B cell (primary cell): ENCODE measurements around the gene ADORA2B. TPM values are rescaled to one million over a fixed set of nuclear protein-coding genes. Genes with fewer than 3 reads are reported as not detected.

Experiments used
- ATAC-seq: fragments of 200-7000 bp; cut with Tn5 transposase; one replicate; pipeline ENCODE4 v1.10.0; 2021; ENCODE audit warnings: low read depth, mild to moderate bottlenecking, moderate number of reproducible peaks, moderate library complexity
- CTCF ChIA-PET: fragments of 350-600 bp; sonication (Branson Sonifier 250); formaldehyde crosslinking; loops from one replicate; lab custom pipeline; 2021; ENCODE audit warnings: antibody characterized with exemption, inconsistent platforms; lab: Charles Lee
- POLR2A ChIA-PET: fragments of 350-600 bp; sonication (Branson Sonifier 250); formaldehyde crosslinking; loops from one replicate; lab custom pipeline; 2021; ENCODE audit warnings: antibody characterized with exemption; lab: Charles Lee
- DNase-seq: peaks from one replicate; pipeline ENCODE4 v3.0.0; 2013
- H2AFZ ChIP-seq: 2 replicates; pipeline ENCODE4 v1.6.1; 2012; ENCODE audit warnings: mild to moderate bottlenecking, low read depth, low read length; ENCODE audit not compliant: insufficient read depth, poor library complexity, severe bottlenecking
- H3K27ac ChIP-seq, 2 donors: 1 replicate in 1 of 2; 2 replicates in 1 of 2; pipeline ENCODE4 v1.5.1; 2012 to 2013; ENCODE audit warnings: low read length in 2 of 2, mild to moderate bottlenecking in 2 of 2, moderate library complexity in 1 of 2
- H3K27me3 ChIP-seq, 4 experiments: fragments of 200-600 bp in 1 of 4; sonication (generic) in 1 of 4; replicated peaks in 1 of 4; 1 replicate in 2 of 4; 2 replicates in 2 of 4; pipeline versions ENCODE4 v1.6.1 to v1.7.0; 2013 to 2016; ENCODE audit warnings: low read length in 3 of 4, mild to moderate bottlenecking in 2 of 4, mixed read lengths in 1 of 4, moderate library complexity in 1 of 4; ENCODE audit not compliant: insufficient read depth in 4 of 4, control insufficient read depth in 3 of 4; ENCODE audit errors: control extremely low read depth in 1 of 4
- H3K36me3 ChIP-seq, 2 experiments: replicated peaks in 1 of 2; 1 replicate in 1 of 2; 2 replicates in 1 of 2; pipeline versions ENCODE4 v1.6.1 to v1.7.1; 2013; ENCODE audit warnings: low read length in 1 of 2; ENCODE audit not compliant: insufficient read depth in 2 of 2, control insufficient read depth in 1 of 2; ENCODE audit errors: control extremely low read depth in 1 of 2, extremely low read depth in 1 of 2
- H3K4me1 ChIP-seq, 2 donors: fragments of 200-600 bp in 1 of 2; sonication (generic) in 1 of 2; 1 replicate in 1 of 2; 2 replicates in 1 of 2; pipeline versions ENCODE4 v1.5.1 to v1.6.1; 2013 to 2017; ENCODE audit warnings: low read length in 2 of 2; ENCODE audit not compliant: control insufficient read depth in 2 of 2, insufficient read depth in 2 of 2
- H3K4me2 ChIP-seq: replicated peaks from 2 replicates; pipeline ENCODE3; 2012; ENCODE audit warnings: mild to moderate bottlenecking, low read depth, low read length; ENCODE audit not compliant: poor library complexity, severe bottlenecking
- H3K4me3 ChIP-seq, 5 experiments: fragments of 200-600 bp in 1 of 5; sonication (generic) in 1 of 5; 1 replicate in 3 of 5; 2 replicates in 2 of 5; pipeline versions ENCODE4 v1.5.1 to v1.7.0; 2011 to 2016; ENCODE audit warnings: low read length in 4 of 5, mild to moderate bottlenecking in 4 of 5, low read depth in 2 of 5, control low read depth in 1 of 5, moderate library complexity in 1 of 5; ENCODE audit not compliant: insufficient read depth in 1 of 5; ENCODE audit errors: control extremely low read depth in 1 of 5, extremely low read depth in 1 of 5
- H3K79me2 ChIP-seq: fragments of 200-600 bp; sonication (generic); one replicate; pipeline ENCODE4 v1.6.0; 2016; ENCODE audit warnings: low read length; ENCODE audit not compliant: control insufficient read depth, insufficient read depth
- H3K9ac ChIP-seq: fragments of 200-600 bp; sonication (generic); 2 replicates; pipeline ENCODE4 v1.6.1; 2017; ENCODE audit warnings: mild to moderate bottlenecking, low read length, moderate library complexity
- H3K9me3 ChIP-seq, 3 donors: one replicate each; pipeline versions ENCODE4 v1.6.1 to v1.7.1; 2013; ENCODE audit warnings: low read length in 2 of 3; ENCODE audit not compliant: control insufficient read depth in 2 of 3, insufficient read depth in 1 of 3; ENCODE audit errors: control extremely low read depth in 1 of 3
- H4K20me1 ChIP-seq: 2 replicates; pipeline ENCODE4 v1.6.0; 2012; ENCODE audit warnings: mild to moderate bottlenecking, low read length; ENCODE audit not compliant: insufficient read depth, control insufficient read depth, poor library complexity, severe bottlenecking
- H3K27ac Mint-ChIP-seq: one replicate; pipeline ENCODE4 v1.8.0; 2021; ENCODE audit warnings: mixed read lengths
- H3K27me3 Mint-ChIP-seq: one replicate; pipeline ENCODE4 v1.8.0; 2021; ENCODE audit warnings: mixed read lengths
- H3K4me1 Mint-ChIP-seq: one replicate; pipeline ENCODE4 v1.8.0; 2021; ENCODE audit warnings: mixed read lengths
- H3K4me3 Mint-ChIP-seq: one replicate; pipeline ENCODE4 v1.8.0; 2021; ENCODE audit warnings: mixed read lengths
- H3K9me3 Mint-ChIP-seq: one replicate; pipeline ENCODE4 v1.8.0; 2022; ENCODE audit warnings: mixed read lengths; ENCODE audit not compliant: insufficient read depth
- EZH2 ChIP-seq: IDR thresholded peaks from 2 replicates; pipeline ENCODE4 v1.6.1; 2012; ENCODE audit warnings: borderline replicate concordance, low read depth, mild to moderate bottlenecking, moderate library complexity, low read length; ENCODE audit not compliant: insufficient read depth, poor library complexity, severe bottlenecking
- WGBS: methylation state at CpG from one replicate; pipeline ENCODE4 v1.1.5; 2013; ENCODE audit warnings: missing lambda C conversion rate; ENCODE audit not compliant: insufficient coverage; 5-methylcytosine and 5-hydroxymethylcytosine counted together
- intact Hi-C: fragments of 100-400 bp; cut with micrococcal nuclease; formaldehyde crosslinking; loops from one replicate; pipeline ENCODE4 v1.10.0; 2022
- polyA plus RNA-seq: library from polyadenylated mRNA; depleted of rRNA; stranded (reverse); fragments of >200 nt; gene quantifications from 2 replicates; pipeline ENCODE4 v1.2.3, GENCODE V29; 2012
- total RNA-seq, 2 donors: library from RNA; stranded (reverse); fragments of 120-200 nt in 1 of 2; gene quantifications; 1 replicate in 1 of 2; 2 replicates in 1 of 2; pipeline versions ENCODE4 v1.2.3 to v1.2.4, GENCODE V29; 2013 to 2022
- TF ChIP-seq, protein P1 (sequence below): fragments of 200-600 bp; IDR thresholded peaks from one replicate; pipeline ENCODE4 v1.8.0; 2022; ENCODE audit warnings: antibody characterized with exemption, mild to moderate bottlenecking

The ADORA2B gene
- total and polyA plus RNA-seq, 2 donors (not counting 1 experiment from before 2014, with no cell fraction given), result not detected

- ATAC-seq, result no peak
- no peak for TF ChIP-seq EZH2
- TF ChIP-seq, protein P1, sequence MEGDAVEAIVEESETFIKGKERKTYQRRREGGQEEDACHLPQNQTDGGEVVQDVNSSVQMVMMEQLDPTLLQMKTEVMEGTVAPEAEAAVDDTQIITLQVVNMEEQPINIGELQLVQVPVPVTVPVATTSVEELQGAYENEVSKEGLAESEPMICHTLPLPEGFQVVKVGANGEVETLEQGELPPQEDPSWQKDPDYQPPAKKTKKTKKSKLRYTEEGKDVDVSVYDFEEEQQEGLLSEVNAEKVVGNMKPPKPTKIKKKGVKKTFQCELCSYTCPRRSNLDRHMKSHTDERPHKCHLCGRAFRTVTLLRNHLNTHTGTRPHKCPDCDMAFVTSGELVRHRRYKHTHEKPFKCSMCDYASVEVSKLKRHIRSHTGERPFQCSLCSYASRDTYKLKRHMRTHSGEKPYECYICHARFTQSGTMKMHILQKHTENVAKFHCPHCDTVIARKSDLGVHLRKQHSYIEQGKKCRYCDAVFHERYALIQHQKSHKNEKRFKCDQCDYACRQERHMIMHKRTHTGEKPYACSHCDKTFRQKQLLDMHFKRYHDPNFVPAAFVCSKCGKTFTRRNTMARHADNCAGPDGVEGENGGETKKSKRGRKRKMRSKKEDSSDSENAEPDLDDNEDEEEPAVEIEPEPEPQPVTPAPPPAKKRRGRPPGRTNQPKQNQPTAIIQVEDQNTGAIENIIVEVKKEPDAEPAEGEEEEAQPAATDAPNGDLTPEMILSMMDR, result no peak
- H3K27me3 Mint-ChIP-seq, result peaks cover 24% of the 10 kb centered on the region
- Histone ChIP-seq H3K4me1 (no peaks in the 10 kb centered on the region), H3K27me3 (peaks cover 0 to 15% (median 1%) of the 10 kb centered on the region in 4 experiments), H3K4me3 (no peak overlapping the region), H3K79me2 (no peaks in the 10 kb centered on the region), H3K9me3 (peaks cover 0 to 4% (median 0%) of the 10 kb centered on the region in 3 donors), H3K9ac (no peak overlapping the region), H2AFZ (no peak overlapping the region), H3K27ac (no peak overlapping the region), H3K4me2 (no peak overlapping the region), H4K20me1 (no peaks in the 10 kb centered on the region), H3K36me3 (no peaks in the 10 kb centered on the region)
- H3K27ac Mint-ChIP-seq, result no peak overlapping the region
- no peak overlapping the region for H3K4me3 Mint-ChIP-seq
- POLR2A ChIA-PET, result no interaction called here
- no peaks in the 10 kb centered on the region for H3K9me3 Mint-ChIP-seq
- H3K4me1 Mint-ChIP-seq, result no peaks in the 10 kb centered on the region
- CTCF ChIA-PET, result no interaction called here
- no peak for DNase-seq
- intact Hi-C loops, result no loop called here
Measured at GRCh38 chr17:15921640-15922039, 23.3 kb upstream of the ADORA2B start.

DNA sequence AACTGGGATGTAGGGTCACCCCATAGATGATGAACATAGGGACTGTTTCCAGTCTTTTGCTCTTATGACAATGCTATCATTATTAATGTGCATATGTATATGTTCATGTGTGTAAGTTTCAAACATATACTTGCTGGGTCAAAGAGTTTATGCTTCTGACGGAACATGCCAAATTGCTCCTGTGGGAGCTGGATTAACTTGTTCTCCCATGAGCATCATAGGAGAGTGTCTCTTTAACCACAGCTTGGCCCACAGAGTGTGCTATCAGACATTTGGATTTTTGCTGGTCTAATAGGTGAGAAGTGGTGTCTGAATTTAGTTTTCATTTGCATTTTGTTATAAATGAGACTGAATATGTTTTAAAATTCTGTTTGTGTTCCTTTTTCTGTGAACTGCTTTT is 22.3 kb upstream of the ADORA2B start:
- H3K27ac Mint-ChIP-seq, result no peak overlapping the region
- Histone ChIP-seq H3K4me3 (no peak overlapping the region), H3K36me3 (no peaks in the 10 kb centered on the region), H2AFZ (no peak overlapping the region), H3K9ac (no peak overlapping the region), H3K27me3 (peaks cover 0 to 8% (median 1%) of the 10 kb centered on the region in 4 experiments), H4K20me1 (no peaks in the 10 kb centered on the region), H3K4me1 (no peaks in the 10 kb centered on the region), H3K4me2 (no peak overlapping the region), H3K27ac (no peak overlapping the region), H3K79me2 (no peaks in the 10 kb centered on the region), H3K9me3 (peaks cover 0 to 4% (median 0%) of the 10 kb centered on the region in 3 donors)
- peaks cover under 1% of the 10 kb centered on the region for H3K4me1 Mint-ChIP-seq
- H3K9me3 Mint-ChIP-seq, result no peaks in the 10 kb centered on the region
- H3K4me3 Mint-ChIP-seq, result no peak overlapping the region
- ATAC-seq (no peak), DNase-seq (no peak)
- ChIA-PET POLR2A (no interaction called here), CTCF (no interaction called here)
- no peak for TF ChIP-seq EZH2
- TF ChIP-seq, protein P1, result no peak
- H3K27me3 Mint-ChIP-seq, result peaks cover 24% of the 10 kb centered on the region
- intact Hi-C loops, result no loop called here
- WGBS, result 67% methylated on average over 1 of the region's 1 CpG
